HG02623 (cell line): ENCODE results near the gene NGEF.

Experiments used
- ATAC-seq: cut with Tn5 transposase; IDR thresholded peaks from one replicate; pipeline ENCODE4 v1.9.1; 2021; ENCODE audit warnings: moderate library complexity; ENCODE audit not compliant: unreplicated experiment

Gene NGEF

DNA sequence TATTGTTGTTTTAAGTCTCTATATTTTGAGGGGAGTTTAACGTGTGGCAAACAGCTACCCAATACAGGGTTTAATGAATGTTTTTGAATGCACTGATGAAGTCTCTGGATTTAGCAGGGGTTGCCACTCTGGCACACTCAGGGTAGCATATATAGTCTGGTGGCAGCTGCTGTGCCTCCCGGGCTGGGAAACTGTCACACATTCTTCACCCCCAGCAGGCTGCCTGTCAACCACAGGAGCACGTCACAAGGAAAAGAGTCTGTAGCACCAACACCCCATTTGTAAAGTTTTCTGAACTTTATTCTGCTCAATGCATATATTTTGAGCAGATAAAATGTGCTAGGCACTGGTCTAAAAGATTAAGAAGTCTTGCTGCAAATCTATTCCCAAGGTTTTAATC is 39.3 kb downstream of the NGEF start:
- no peak for ATAC-seq

DNA sequence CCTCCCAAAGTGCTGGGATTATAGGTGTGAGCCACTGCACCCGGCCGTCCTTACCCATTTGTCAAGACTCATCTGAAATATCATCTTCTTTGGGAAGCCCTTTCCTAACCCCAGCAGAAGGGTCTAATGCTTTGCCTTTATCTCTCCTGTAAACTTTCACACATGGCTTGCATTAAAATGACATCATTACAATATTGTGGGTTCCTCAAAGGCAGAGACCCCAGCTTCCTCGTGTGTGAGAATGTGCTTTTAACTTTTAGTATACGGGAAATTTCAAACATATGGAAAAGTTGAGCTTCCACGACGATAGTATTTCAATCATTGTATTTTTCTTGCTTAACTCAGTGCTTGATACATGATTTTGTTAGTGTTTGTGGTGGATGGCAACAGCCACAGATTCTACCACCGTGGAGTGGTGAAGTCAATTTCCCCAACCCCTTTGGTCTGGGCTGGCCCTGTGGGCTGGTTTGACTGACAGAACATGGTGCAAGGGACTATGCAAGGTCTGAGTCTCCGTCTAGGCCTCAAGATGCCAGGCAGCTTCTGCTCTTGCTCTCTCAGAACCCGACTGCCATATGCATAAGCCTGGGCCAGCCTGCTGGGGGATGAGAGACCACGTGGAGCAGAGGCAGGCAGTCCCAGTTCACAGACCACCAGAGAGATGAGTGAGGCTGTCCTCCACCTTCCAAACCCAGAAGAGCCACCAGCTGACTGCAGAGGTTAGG is 39.9 kb downstream of the NGEF start:
- ATAC-seq, result no peak

DNA sequence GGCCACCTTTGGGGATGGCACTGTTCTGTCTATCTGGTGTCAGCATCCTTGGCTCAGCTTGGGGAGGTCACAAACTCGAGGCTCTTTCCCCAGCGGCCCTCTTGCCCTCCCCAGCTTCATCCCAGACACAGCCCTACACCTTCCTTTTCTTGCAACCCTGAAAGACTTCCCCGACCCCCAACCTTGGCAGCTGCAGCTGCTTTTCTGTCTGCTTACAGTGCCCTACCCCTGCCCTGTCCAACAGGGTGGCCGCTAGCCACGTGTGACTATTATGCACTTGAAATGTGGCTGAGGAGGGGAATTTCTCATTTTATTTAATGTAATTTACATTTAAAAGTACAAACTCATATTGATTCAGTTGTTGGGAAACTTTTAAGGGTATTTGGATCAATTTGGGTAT is 41.3 kb downstream of the NGEF start:
- no peak for ATAC-seq

DNA sequence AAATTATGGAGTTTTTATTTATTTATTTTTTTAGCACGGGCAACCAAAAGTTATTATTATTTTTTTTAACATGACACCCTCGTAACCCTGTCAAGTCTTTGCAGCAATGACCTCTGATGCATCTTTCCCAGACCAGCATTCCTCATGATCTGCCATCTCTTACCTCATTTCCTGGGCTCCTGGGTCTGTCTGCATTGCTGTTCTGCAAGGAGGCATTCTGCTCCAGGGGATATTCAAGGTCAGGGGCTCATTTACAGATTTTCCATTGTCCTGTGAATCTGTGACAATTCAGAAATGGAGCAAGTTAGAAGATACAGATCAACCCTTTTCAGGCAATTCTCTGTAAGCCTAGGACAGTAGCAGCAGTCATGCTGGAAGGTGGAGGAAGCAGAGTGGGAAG is 43.0 kb downstream of the NGEF start:
- ATAC-seq, result no peak

DNA sequence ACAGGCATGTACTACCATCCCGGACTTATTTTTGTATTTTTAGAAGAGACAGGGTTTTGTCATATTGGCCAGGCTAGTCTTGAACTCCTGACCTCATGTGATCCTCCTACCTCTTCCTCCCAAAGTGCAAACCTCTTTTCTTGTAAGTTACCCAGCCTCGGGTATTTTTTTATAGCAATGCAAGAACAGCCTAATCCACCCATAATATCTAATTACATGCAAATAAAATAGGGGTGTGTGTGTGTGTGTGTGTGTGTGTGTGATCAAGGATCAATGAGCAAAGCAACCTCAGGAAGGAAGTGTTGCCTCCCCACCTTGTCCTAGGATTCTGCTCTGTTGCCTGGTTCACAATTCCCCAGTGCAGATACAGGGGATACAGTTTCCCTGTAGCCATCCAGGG is 45.6 kb downstream of the NGEF start:
- no peak for ATAC-seq

DNA sequence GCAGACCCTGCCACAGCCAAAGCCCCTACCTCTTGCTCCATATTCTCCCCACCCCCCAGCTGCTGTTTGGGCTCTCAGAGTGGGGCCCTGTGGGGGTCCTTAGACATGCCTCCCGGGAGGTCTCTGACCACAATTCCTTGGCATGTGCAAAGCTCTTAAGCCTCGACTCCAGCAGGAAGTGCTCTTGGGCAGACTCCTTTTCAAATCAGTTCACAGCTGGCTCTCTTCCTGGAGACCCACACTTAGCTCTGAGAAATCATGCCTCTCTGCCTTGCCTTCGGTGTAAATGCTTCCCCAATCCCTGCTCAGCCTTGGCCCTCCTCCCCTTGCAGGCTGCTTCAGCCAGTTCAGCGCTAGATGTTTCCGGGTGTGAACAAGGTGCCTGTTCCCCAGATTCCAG is 46.9 kb downstream of the NGEF start:
- no peak for ATAC-seq

DNA sequence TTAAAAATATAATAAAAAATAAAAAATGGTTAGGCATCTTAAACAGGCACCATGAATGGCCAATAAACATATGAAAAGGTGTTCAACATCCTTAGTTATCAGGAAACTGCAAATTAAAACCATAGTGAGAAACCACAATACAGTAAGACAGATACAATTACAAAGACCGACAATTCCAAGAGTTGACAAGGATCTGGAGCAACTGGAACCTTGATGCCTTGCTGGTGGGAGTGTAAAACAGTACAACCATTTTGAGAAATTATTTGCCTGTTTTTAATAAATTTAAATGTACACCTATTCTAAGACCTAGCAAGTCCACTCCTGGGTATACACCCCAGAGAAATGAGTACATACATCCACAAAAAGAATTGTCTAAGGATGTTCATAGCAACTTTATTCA is 49.1 kb downstream of the NGEF start:
- ATAC-seq, result no peak

DNA sequence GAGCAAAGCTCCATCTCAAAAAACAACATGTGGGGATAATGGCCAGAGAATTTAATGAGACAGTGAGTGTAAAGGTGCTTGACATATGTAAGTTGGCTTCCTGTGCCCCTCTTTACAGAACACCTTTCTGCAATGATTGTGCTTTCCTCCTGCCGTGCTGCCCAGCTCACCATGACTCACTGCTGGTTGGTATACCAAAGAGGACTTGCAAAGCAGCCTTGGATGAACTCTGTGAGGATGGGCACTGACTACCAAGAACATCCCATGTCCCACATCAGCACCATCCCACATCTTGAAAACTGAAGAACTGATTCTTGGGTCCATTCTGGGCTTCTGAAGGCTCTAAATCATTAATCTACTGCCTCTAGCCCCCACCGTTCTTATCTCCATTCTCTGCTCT is 52.2 kb downstream of the NGEF start:
- no peak for ATAC-seq

DNA sequence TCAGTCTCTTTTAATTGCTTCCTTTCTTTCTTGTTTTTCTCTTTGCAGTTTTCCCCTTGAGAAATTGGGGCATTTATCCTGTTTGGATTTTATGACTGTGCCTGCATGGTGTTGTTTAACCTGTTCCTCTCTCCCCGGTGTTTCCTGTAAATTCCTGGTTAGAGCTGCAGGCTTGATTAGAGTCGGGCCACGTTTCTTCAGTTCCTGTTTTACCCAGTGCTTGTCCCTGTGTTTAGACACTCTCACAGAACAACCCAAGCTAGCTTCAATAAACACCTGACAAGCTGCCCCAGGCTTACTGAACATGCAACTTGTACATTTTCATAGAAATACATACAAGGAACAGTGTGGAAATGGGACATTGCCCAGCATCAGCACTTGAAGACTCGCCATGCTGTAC is 53.9 kb downstream of the NGEF start:
- no peak for ATAC-seq

DNA sequence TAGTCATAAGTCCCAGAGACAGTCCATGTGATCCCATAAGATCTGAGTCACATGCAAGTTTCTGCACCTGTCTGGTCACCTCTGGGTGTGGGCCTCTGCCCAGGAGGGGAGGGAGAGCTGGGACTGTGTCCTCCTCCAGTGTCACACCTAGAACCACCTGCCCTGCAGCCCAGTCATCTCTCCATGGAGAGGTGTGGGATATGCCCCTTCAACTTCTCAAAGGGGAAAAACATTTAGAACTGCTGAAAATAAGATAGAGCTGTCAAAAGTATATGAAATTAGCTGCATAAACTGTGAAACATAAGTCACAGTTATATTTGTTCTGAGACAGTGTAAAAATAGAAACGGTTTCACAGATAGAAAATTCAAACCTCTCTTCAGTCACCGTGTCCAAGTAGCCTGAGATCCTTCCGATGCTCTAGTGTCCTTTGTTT is 55.4 kb downstream of the NGEF start:
- no peak for ATAC-seq

DNA sequence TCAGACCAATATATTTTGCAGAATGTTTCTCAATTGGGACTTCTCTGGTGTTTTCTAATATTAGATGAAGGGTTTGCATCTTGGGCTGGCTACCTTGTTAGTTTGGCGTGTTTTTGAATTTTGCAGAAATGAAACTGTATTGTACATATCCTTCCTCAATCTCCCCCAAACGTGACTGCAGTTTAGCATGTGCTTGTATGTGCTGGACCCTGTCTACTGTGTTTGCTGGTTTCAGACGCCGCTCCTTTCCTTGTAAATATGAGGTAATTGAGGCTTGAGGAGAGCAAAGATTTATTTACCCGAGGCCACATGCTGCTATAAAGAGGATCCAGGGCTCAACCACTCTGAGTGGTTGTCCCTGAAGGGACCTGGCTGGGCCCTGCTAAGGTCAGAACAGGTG is 57.2 kb downstream of the NGEF start:
- no peak for ATAC-seq

DNA sequence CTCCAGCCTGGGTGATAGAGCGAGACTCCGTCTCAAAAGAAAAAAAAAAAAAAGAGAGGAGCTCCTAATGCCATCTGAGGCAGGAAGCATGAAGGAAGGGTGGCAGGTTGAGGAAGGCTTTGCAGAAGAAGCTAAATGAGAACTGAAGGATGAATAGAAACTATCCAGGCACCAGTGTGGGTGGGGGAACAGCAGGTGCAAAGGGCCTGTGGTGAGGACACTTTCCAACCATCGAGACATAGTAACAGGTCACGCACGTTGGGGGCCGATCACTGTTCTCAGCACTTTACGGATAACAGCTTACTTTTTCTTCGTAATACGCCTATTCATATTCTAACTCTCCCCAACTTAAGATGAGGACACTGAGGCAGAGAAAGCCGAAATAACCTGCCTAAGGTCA is 58.4 kb downstream of the NGEF start:
- ATAC-seq, result no peak

DNA sequence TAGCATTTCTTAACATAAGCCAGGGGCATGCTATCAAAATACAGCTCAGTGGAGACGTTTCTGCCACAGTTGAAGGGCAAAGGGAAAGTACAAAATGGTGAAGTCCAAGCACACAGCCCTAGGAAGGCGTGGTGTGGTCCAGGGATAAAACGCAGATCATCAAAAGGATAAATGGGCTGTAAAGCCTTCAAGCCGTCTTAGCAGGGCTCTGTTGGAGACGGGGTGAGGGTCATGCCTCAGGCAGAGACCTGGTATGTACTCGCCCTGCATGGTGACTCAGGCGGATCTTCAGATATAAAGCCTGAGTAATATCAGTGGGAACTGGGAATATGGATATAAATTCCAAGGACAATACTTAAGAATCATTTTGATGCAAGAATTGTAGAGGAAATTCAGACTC is 61.2 kb downstream of the NGEF start:
- no peak for ATAC-seq

DNA sequence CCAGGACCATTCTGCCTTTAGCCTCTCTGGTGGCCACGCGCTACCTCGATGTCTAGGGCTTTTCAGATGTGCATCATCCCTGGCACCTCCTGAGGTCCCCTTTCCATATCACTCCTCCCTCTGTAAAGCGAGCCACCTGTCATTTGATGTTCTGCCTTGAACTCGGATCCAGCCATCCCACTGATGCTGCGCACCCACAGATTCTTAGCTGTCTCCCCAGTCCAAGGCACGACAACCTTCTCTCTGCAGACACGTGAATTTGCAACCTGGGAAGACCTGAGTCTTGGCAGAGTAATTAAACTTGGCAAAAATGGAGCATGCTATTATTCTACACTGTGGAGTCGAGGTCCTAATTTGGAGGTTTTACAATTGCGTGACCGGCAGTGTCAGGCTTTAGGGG is 61.9 kb downstream of the NGEF start:
- no peak for ATAC-seq

DNA sequence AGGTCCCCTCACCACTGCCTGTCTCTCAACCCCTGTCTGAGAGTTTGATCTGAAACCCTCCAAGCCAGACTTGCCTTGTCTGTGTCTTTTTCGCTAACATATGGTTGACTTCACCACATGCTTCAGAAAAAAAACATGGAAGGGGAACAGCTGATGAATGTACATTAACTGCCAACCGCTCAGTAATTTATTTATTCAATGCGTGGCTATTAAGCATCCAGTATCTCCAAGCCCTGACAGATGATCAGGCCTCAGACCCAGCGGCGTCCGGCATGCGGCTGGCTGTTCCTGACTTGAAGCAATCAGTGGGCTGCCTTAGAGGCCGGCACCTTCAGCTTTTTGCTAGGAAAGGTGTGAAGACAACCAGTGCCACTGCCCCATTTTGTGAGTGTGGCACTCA is 62.3 kb downstream of the NGEF start:
- no peak for ATAC-seq

DNA sequence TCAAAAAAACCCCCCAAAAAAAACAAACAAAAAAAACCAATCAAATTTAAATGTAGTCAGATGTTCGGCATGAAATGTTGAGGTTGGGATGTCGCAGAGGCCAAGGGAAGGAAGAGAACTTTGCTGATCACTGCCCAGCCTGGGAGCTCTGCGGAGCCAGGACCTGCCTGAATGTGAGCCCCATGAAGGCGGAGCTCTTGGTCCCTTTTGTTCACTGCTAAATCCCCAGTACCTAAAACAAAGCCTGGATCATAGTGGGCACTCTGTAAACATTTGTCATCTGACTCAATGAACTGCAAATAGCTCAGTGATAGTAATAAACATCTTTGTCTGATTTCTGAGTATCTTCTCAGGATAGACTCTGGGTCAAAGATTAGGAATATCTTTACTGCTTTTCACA is 64.0 kb downstream of the NGEF start:
- no peak for ATAC-seq

DNA sequence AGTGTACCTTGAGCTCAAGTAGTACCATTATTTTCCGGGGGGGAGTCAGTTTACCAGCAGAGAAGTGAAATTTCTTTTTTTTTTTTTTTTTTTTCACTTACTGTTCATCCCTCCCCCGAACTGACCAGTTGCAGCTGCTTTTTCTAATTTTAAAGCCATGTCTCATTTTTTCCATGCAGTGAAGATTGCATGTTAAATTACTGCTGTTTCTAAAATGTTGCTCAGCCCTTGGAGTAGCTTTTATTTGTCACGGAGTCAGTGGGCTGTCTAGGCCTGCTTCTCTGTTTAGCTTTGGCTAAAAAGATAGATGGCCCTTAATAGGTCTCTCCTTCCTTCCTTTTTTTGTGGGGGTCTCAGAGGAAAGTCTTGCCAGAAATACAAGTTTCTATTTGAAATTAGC is 70.2 kb downstream of the NGEF start:
- ATAC-seq, result no peak

DNA sequence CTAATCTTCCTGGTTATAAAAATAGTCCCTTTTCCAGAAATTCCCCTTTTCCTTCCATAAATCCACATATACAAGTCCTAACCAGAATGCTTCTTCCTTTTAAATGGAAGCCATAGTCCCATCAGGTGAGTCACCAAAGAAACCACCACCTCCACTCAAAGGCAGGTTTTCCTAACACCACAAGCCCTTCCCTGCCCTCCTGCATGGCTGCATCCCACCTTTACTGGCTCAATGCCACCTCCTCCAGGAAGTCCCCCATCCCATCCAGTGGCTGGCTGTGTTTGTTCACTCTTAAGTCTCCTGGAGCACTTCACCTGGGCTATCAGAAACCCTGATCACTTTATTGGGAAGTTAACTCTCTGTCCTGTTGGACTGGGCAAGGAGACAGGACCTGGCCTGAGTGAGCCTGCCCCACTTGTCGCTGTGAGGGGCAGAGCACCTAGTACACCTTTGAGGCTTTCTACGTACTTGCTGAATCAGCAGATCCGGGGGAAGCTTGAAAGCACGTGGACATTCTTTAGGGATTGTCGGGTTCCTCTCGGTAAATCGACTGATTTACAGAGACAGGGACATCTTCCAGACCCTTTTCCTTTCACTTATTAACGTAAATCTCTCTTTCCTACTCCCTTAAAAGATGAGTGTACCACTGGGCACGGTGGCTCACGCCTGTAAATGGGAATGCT is 71.0 kb downstream of the NGEF start:
- ATAC-seq, result no peak

DNA sequence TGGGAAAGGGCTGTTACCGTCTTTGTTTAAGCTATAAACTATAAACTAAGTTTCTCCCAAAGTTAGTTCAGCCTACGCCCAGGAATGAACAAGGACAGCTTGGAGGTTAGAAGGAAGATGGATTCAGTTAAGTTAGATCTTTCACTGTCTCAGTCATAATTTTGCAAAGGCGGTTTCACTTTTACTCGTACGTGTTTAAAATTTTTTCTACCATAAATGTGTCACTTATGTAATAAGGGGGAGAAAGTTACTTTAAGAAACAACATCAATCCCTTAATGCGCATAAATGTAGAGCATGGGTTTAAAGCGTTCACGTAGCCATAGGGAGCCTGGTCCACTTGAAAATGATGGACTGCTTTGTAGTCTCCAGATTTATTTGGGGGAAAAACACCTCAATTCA is 71.7 kb downstream of the NGEF start:
- no peak for ATAC-seq

DNA sequence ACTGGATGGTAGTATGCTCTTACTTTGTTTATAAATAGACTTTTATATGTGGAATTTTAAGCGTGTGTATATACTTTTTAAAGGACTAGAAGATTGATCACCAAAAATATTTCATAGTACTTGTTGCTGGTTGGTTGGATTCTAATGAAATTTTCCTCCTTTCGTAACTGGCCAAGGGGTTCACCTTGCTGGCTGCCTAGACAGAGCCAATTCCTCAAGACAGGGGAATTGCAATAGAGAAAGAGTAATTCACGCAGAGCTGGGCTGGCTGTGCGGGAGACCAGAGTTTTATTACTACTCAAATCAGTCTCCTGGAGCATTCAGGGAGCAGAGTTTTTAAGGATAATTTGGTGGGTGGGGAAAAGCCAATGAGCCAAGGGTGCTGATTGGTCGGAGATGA is 72.3 kb downstream of the NGEF start:
- no peak for ATAC-seq

DNA sequence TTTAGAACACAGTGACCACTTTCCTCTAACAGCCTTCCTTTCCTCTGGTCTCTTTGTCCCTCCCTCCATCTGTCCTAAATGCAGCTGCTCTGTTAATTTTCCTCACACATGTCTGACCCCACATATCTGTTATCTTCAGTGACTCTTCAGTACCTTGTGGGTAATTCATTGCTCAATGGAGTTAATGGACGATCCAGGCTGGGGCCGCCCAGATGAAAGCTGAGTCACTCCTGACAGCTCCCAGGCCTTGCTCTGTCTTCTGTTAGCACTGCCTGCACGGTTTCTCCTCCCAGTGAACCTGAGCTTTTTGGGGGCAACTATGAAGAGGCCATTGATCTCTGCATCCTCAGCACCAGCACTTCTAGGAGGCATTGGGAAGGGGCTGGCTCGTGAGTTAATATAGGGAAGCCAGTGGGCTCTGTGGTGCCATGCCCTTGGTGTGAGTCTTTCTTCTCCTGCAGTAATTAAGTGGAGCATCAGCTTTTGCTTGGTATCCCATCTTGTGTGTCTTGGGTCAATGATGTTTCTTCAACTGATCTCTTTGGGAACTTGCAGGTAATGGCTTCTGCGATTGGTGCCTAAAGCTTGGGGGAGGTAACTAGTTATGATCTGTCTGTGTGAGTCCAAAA is 75.7 kb downstream of the NGEF start:
- ATAC-seq, result no peak

DNA sequence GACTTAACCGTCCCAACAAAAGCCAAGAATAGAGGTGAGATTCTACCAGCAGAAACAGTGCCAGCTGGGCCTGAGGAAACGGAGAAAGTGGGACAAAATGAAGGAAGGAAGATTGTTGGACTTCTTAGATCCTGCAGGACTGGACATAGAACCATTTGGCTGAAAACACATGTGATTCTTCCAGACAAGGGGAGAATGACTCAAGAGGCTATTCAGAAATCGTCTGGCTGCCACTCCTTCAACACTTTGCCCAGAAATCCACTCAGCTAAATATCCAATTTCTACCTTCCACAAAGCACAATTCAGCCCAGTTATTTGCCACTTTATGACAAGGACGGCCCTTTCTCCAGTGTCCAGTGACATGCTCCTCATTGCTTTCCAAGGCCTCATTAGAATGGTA is 81.4 kb downstream of the NGEF start:
- ATAC-seq, result no peak

DNA sequence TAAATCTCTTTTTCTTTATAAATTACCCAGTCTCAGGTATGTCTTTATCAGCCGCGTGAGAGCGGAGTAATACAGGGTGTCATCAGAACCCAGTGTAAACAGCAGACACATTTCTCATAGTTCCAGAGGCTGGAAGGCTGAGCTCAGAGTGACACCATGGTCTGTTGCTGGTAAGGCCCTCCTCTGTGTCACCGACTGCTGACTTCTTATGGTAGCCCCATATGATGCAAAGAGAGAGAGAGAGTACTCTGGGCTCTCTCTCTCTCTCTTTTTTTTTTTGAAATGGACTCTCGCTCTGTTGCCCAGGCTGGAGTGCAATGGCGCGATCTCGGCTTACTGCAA is 83.0 kb downstream of the NGEF start:
- no peak for ATAC-seq
